GM10266 (cell line): ENCODE measurements around the gene TMPRSS13.

Experiments
- DNase-seq: peaks from one replicate; pipeline ENCODE4 v3.0.0; 2012; ENCODE audit errors: extremely low spot score
- CTCF ChIP-seq: IDR thresholded peaks from 2 replicates; pipeline ENCODE4 v1.5.1; 2012; ENCODE audit warnings: mild to moderate bottlenecking, low read depth; ENCODE audit not compliant: control insufficient read depth, insufficient read depth; ENCODE audit errors: missing control alignments

The TMPRSS13 gene

GRCh38 chr11:117932947-117933346 lies 3.7 kb upstream of the TMPRSS13 start:
- no peak for DNase-seq
- no peak for TF ChIP-seq CTCF

- no peak for DNase-seq
- TF ChIP-seq CTCF, result no peak
Measured at GRCh38 chr11:117932426-117932825, 3.2 kb upstream of the TMPRSS13 start.

- no peak for TF ChIP-seq CTCF
- peak; percentile 67 for DNase-seq
Measured at GRCh38 chr11:117931971-117932370, 2.8 kb upstream of the TMPRSS13 start.

GRCh38 chr11:117931331-117931950 lies 2.2 kb upstream of the TMPRSS13 start:
- no peak for TF ChIP-seq CTCF
- no peak for DNase-seq

- peak; percentile 42 for DNase-seq
- TF ChIP-seq CTCF, result no peak
Measured at GRCh38 chr11:117930668-117931330, 1.6 kb upstream of the TMPRSS13 start.

- DNase-seq, result no peak
- TF ChIP-seq CTCF, result no peak
Measured at GRCh38 chr11:117929916-117930570, 841 bp upstream of the TMPRSS13 start.
